OCI-LY1 (cell line): Measurements from ENCODE around the gene PIK3CA.

Experiments
- H2AFZ ChIP-seq: fragments of 200-600 bp; sonication (generic), shearing (Covaris generic); 2 replicates; pipeline ENCODE4 v1.6.0; 2014; ENCODE audit warnings: antibody characterized with exemption, mild to moderate bottlenecking, low read length
- H3F3A ChIP-seq: fragments of 200-600 bp; sonication (generic), shearing (Covaris generic); 2 replicates; pipeline ENCODE4 v1.6.0; 2014; ENCODE audit warnings: mild to moderate bottlenecking, antibody characterized with exemption, low read length, moderate library complexity; ENCODE audit not compliant: insufficient read depth
- H3K27ac ChIP-seq: fragments of 200-600 bp; sonication (generic); 2 replicates; pipeline ENCODE4 v1.5.1; 2014; ENCODE audit warnings: low read length, mixed run types, mild to moderate bottlenecking, low read depth; ENCODE audit not compliant: poor library complexity, severe bottlenecking
- H3K27me3 ChIP-seq: fragments of 200-600 bp; sonication (generic); 2 replicates; pipeline ENCODE4 v1.6.0; 2014; ENCODE audit warnings: antibody characterized with exemption, mild to moderate bottlenecking, low read length, moderate library complexity; ENCODE audit not compliant: insufficient read depth
- H3K36me3 ChIP-seq: fragments of 200-600 bp; sonication (generic); 2 replicates; pipeline ENCODE4 v1.6.1; 2014; ENCODE audit warnings: mild to moderate bottlenecking, antibody characterized with exemption, low read length, moderate library complexity, mixed read lengths; ENCODE audit not compliant: insufficient read depth
- H3K4me1 ChIP-seq: fragments of 200-600 bp; sonication (generic); 2 replicates; pipeline ENCODE4 v1.5.1; 2014; ENCODE audit warnings: mild to moderate bottlenecking, low read length, moderate library complexity; ENCODE audit not compliant: insufficient read depth, severe bottlenecking
- H3K4me2 ChIP-seq: fragments of 200-600 bp; sonication (generic), shearing (Covaris generic); 2 replicates; pipeline ENCODE4 v1.6.1; 2014; ENCODE audit warnings: low read length
- H3K4me3 ChIP-seq: fragments of 200-600 bp; sonication (generic); 2 replicates; pipeline ENCODE4 v1.5.1; 2014; ENCODE audit warnings: low read length, low read depth, mild to moderate bottlenecking, mixed read lengths; ENCODE audit not compliant: poor library complexity, severe bottlenecking
- H3K79me2 ChIP-seq: fragments of 200-600 bp; shearing (Covaris generic); 2 replicates; pipeline ENCODE4 v1.6.1; 2016; ENCODE audit warnings: mixed run types, low read length, mixed read lengths; ENCODE audit not compliant: insufficient read depth
- H3K9ac ChIP-seq: fragments of 200-600 bp; sonication (generic), shearing (Covaris generic); 2 replicates; pipeline ENCODE4 v1.6.1; 2014; ENCODE audit warnings: mild to moderate bottlenecking, low read length, mixed read lengths
- H3K9me2 ChIP-seq: fragments of 200-600 bp; sonication (generic), shearing (Covaris generic); 2 replicates; pipeline ENCODE4 v1.6.1; 2014; ENCODE audit warnings: low read depth, mild to moderate bottlenecking, low read length, mixed read lengths
- H3K9me3 ChIP-seq: fragments of 200-600 bp; shearing (Covaris generic); 2 replicates; pipeline ENCODE4 v1.6.1; 2014; ENCODE audit warnings: low read length, mixed read lengths
- H4K20me1 ChIP-seq: fragments of 200-600 bp; sonication (generic), shearing (Covaris generic); 2 replicates; pipeline ENCODE4 v1.6.0; 2016; ENCODE audit warnings: mild to moderate bottlenecking, low read length; ENCODE audit not compliant: insufficient read depth
- EZH2 ChIP-seq: fragments of 200-600 bp; sonication (generic), shearing (Covaris generic); IDR thresholded peaks from 2 replicates; pipeline ENCODE4 v1.8.0; 2017; ENCODE audit warnings: borderline replicate concordance, mixed run types, mild to moderate bottlenecking, antibody characterized with exemption, low read length, moderate library complexity, mixed read lengths
- TF ChIP-seq, protein P1 (sequence below): fragments of 200-600 bp; sonication (generic), shearing (Covaris generic); IDR thresholded peaks from 2 replicates; pipeline ENCODE4 v1.5.1; 2017; ENCODE audit warnings: mild to moderate bottlenecking, antibody characterized with exemption, low read length, moderate library complexity, mixed read lengths

Gene PIK3CA

DNA sequence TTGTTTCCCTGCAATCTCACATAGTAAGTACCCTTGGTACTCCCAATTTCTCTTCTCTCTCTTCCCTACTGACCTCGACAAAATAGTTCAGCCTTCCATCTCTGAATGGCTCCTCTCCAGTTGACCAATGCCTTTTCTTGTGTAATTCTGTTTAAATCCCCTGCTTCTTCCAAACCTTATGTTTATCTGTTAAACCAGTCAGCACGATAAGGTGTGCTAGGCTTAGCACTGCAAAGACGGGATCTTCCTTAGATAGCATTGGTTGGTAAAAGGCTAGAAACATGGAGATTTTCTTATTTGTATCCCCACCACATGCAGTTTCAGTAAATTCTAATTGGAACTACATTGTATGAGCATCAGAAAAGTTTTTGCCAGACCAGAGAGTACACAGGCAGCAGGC is 128.6 kb downstream of the PIK3CA start:
- no peaks in the 10 kb centered on the region for H3K79me2 ChIP-seq
- no peak overlapping the region for H3K4me2 ChIP-seq
- H3K9me2 ChIP-seq: no peaks in the 10 kb centered on the region
- no peaks in the 10 kb centered on the region for H3K27me3 ChIP-seq
- H2AFZ ChIP-seq: no peak overlapping the region
- H3K27ac ChIP-seq: no peak overlapping the region
- no peaks in the 10 kb centered on the region for H3K9me3 ChIP-seq
- no peak for TF ChIP-seq EZH2
- TF ChIP-seq, protein P1, sequence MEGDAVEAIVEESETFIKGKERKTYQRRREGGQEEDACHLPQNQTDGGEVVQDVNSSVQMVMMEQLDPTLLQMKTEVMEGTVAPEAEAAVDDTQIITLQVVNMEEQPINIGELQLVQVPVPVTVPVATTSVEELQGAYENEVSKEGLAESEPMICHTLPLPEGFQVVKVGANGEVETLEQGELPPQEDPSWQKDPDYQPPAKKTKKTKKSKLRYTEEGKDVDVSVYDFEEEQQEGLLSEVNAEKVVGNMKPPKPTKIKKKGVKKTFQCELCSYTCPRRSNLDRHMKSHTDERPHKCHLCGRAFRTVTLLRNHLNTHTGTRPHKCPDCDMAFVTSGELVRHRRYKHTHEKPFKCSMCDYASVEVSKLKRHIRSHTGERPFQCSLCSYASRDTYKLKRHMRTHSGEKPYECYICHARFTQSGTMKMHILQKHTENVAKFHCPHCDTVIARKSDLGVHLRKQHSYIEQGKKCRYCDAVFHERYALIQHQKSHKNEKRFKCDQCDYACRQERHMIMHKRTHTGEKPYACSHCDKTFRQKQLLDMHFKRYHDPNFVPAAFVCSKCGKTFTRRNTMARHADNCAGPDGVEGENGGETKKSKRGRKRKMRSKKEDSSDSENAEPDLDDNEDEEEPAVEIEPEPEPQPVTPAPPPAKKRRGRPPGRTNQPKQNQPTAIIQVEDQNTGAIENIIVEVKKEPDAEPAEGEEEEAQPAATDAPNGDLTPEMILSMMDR: no peak
- H4K20me1 ChIP-seq: no peaks in the 10 kb centered on the region
- no peaks in the 10 kb centered on the region for H3K36me3 ChIP-seq
- H3F3A ChIP-seq: no peaks in the 10 kb centered on the region
- H3K9ac ChIP-seq: no peak overlapping the region
- H3K4me3 ChIP-seq: no peak overlapping the region
- no peaks in the 10 kb centered on the region for H3K4me1 ChIP-seq

DNA sequence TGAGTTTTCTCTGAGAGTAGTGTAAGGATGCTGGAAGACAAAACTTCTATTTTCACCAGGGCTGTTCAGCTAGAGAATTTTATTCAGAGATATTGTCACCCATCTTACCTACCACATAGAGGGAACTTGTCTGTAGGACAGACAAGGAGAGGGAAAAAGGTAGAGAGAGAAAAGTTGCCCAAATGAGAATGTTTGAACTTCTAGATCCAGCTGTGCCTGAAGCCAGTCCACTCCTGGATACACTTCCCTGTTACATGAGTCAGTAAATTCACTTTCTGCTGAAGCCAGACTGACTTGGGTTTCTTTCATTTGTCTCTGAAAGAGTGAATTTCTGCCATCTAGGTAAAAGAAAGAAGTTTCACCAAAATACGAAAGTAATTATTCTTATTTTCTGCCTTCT is 130.0 kb downstream of the PIK3CA start:
- TF ChIP-seq EZH2: no peak
- TF ChIP-seq, protein P1: no peak

DNA sequence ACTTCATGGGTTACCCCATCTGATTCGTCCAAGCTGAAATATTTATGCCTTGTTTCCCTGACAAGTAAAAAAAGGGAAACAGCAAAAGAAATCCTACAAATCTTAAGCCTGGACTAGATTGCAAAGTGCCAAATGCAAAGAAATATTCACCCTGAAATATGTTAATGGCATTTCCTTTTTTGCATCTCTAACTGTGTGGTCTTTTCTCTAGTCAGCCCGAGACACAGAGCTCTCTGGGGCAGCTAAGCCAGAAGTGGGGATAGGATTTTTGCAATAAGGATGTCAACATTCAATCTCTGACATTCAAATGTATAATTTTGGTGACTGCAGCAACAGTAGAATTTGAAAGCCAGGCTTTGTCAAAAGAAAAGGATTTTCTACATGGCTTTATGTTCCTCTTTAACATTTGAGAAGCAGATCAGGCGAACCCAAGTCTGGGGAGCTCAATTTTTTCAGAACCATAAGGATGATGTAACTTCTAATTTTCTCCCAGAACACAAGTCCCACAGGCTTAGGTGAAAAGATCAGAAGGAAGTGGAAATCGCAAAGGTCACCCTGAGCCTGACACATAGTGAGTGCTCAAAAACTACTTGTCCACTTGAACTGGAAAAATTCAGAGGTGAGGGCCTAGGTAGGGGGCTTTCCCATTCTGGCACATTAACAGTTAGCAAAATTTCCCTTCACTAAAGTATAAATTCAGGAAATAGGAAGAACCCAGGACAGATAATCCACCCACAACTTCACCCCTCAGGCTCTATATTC is 131.0 kb downstream of the PIK3CA start:
- no peaks in the 10 kb centered on the region for H3K4me1 ChIP-seq
- H3F3A ChIP-seq: no peaks in the 10 kb centered on the region
- H2AFZ ChIP-seq: no peak overlapping the region
- H3K9me2 ChIP-seq: no peaks in the 10 kb centered on the region
- H3K27me3 ChIP-seq: peaks cover 4% of the 10 kb centered on the region; the same call in 1 of the 2 replicates
- H3K4me2 ChIP-seq: no peak overlapping the region
- H3K4me3 ChIP-seq: no peak overlapping the region
- no peaks in the 10 kb centered on the region for H4K20me1 ChIP-seq
- no peaks in the 10 kb centered on the region for H3K79me2 ChIP-seq
- H3K36me3 ChIP-seq: no peaks in the 10 kb centered on the region
- H3K27ac ChIP-seq: no peak overlapping the region
- H3K9ac ChIP-seq: no peak overlapping the region
- H3K9me3 ChIP-seq: no peaks in the 10 kb centered on the region
- no peak for TF ChIP-seq EZH2
- TF ChIP-seq, protein P1: no peak

More for the DNA sequence above, 130.0 kb downstream of the PIK3CA start:
- H3K27me3 ChIP-seq: peaks cover 4% of the 10 kb centered on the region; the same call in 1 of the 2 replicates
- H3K4me1 ChIP-seq: no peaks in the 10 kb centered on the region
- no peak overlapping the region for H3K27ac ChIP-seq
- H3K4me2 ChIP-seq: no peak overlapping the region
- no peaks in the 10 kb centered on the region for H3K9me3 ChIP-seq
- H2AFZ ChIP-seq: no peak overlapping the region
- no peaks in the 10 kb centered on the region for H4K20me1 ChIP-seq
- no peaks in the 10 kb centered on the region for H3K36me3 ChIP-seq
- no peak overlapping the region for H3K9ac ChIP-seq
- no peaks in the 10 kb centered on the region for H3K9me2 ChIP-seq
- H3F3A ChIP-seq: no peaks in the 10 kb centered on the region
- no peaks in the 10 kb centered on the region for H3K79me2 ChIP-seq
- no peak overlapping the region for H3K4me3 ChIP-seq
